A549 (cell line): Measurements from ENCODE around the gene FYB1. TPM values are rescaled to one million over a fixed set of nuclear protein-coding genes. Genes with fewer than 3 reads are reported as not detected.

Experiments
- ATAC-seq, 2 experiments: fragments of 200-7000 bp in 1 of 2; fragments of >200 bp in 1 of 2; cut with Nextera tagmentation in 1 of 2; cut with Tn5 transposase in 1 of 2; 3 replicates each; pipeline versions ENCODE4 v1.8.0 to v1.9.1; 2018 to 2020; ENCODE audit warnings: mild to moderate bottlenecking in 1 of 2, moderate library complexity in 1 of 2
- CTCF ChIA-PET: fragments of 300-600 bp; sonication (Branson Sonifier 250); formaldehyde crosslinking; extraction: SDS; loops from one replicate; lab custom pipeline; 2021; ENCODE audit warnings: antibody characterized with exemption, inconsistent platforms; lab: Yijun Ruan, JAX
- POLR2A ChIA-PET: fragments of 350-600 bp; formaldehyde crosslinking; extraction: SDS; loops from one replicate; lab custom pipeline; 2021; ENCODE audit warnings: antibody characterized with exemption, inconsistent platforms; lab: Yijun Ruan, JAX
- DNase-seq, 2 experiments: peaks; one replicate each; pipeline versions ENCODE4 v3.0.0 to v3.0.0-alpha.2; 2011 to 2016; ENCODE audit warnings: low read depth in 1 of 2, low spot score in 1 of 2
- FAIRE-seq: peaks from 2 replicates; lab custom pipeline; 2011; peaks lifted over from hg19 to GRCh38; lab: Jason Lieb, UNC
- H3K27ac ChIP-seq, 2 experiments: fragments of >200 bp; sonication (Bioruptor Twin); formaldehyde crosslinking; 3 replicates each; pipeline ENCODE4 v1.5.1; 2016 to 2017
- H3K4me1 ChIP-seq: fragments of >200 bp; sonication (Bioruptor Twin); formaldehyde crosslinking; 3 replicates; pipeline ENCODE4 v1.6.1; 2016
- H3K4me2 ChIP-seq: fragments of >200 bp; sonication (Bioruptor Twin); formaldehyde crosslinking; 3 replicates; pipeline ENCODE4 v1.6.1; 2016
- H3K4me3 ChIP-seq: fragments of >200 bp; sonication (Bioruptor Twin); formaldehyde crosslinking; 3 replicates; pipeline ENCODE4 v1.5.1; 2016
- H3K9me3 ChIP-seq: fragments of >200 bp; sonication (Bioruptor Twin); formaldehyde crosslinking; 3 replicates; pipeline ENCODE4 v1.6.1; 2016
- BHLHE40 ChIP-seq: IDR thresholded peaks from 2 replicates; pipeline ENCODE4 v1.6.1; 2012; ENCODE audit warnings: low read depth, low read length, inconsistent platforms
- CBX2 ChIP-seq: fragments of 200-600 bp; sonication (generic); IDR thresholded peaks from 2 replicates; pipeline ENCODE4 v1.6.1; 2016; ENCODE audit warnings: low read depth, mild to moderate bottlenecking, borderline replicate concordance
- CBX8 ChIP-seq: fragments of 200-600 bp; sonication (generic); IDR thresholded peaks from 2 replicates; pipeline ENCODE4 v1.6.1; 2016
- CHD2 ChIP-seq: fragments of 150-350 bp; IDR thresholded peaks from 2 replicates; pipeline ENCODE4 v1.6.1; 2014; ENCODE audit warnings: low read length; ENCODE audit not compliant: partially characterized antibody
- EHF ChIP-seq: fragments of 250-450 bp; sonication (Bioruptor Pico); IDR thresholded peaks from 2 replicates; pipeline ENCODE4 v1.5.0; 2020; ENCODE audit warnings: mild to moderate bottlenecking
- EHMT2 ChIP-seq: fragments of 200-600 bp; sonication (generic); IDR thresholded peaks from 2 replicates; pipeline ENCODE4 v1.6.1; 2016; ENCODE audit warnings: antibody characterized with exemption, low read depth, mild to moderate bottlenecking, moderate library complexity
- EP300 ChIP-seq, 2 experiments: fragments of >200 bp; sonication (Bioruptor Twin); formaldehyde crosslinking; IDR thresholded peaks; 2 replicates in 1 of 2; 3 replicates in 1 of 2; pipeline ENCODE4 v1.6.1; 2016 to 2017
- FOSB ChIP-seq: fragments of 250-450 bp; sonication (Bioruptor Pico); IDR thresholded peaks from 2 replicates; pipeline ENCODE4 v1.5.0; 2020; ENCODE audit warnings: mild to moderate bottlenecking, moderate library complexity
- FOXS1 ChIP-seq: fragments of 250-450 bp; sonication (Bioruptor Pico); IDR thresholded peaks from 2 replicates; pipeline ENCODE4 v1.5.0; 2020; ENCODE audit warnings: mild to moderate bottlenecking, moderate library complexity
- HOXA7 ChIP-seq: fragments of 250-450 bp; sonication (Bioruptor Pico); IDR thresholded peaks from 2 replicates; pipeline ENCODE4 v1.5.0; 2020; ENCODE audit warnings: mild to moderate bottlenecking, moderate library complexity
- HOXB13 ChIP-seq: fragments of 250-450 bp; sonication (Bioruptor Pico); IDR thresholded peaks from 2 replicates; pipeline ENCODE4 v1.5.0; 2020; ENCODE audit warnings: low read depth, mild to moderate bottlenecking, moderate library complexity
- HOXB5 ChIP-seq: fragments of 250-450 bp; sonication (Bioruptor Pico); IDR thresholded peaks from 2 replicates; pipeline ENCODE4 v1.5.0; 2020; ENCODE audit warnings: mild to moderate bottlenecking, moderate library complexity
- JUN ChIP-seq, 2 experiments: fragments of >200 bp; sonication (Bioruptor Twin); formaldehyde crosslinking; IDR thresholded peaks; 2 replicates in 1 of 2; 3 replicates in 1 of 2; pipeline ENCODE4 v1.6.1; 2016 to 2017
- JUNB ChIP-seq: fragments of >200 bp; sonication (Bioruptor Twin); formaldehyde crosslinking; IDR thresholded peaks from 2 replicates; pipeline ENCODE4 v1.6.1; 2016
- KDM1A ChIP-seq: fragments of 200-600 bp; sonication (generic); IDR thresholded peaks from 2 replicates; pipeline ENCODE4 v1.6.1; 2016; ENCODE audit warnings: low read depth, mild to moderate bottlenecking
- MAFK ChIP-seq: fragments of 450-650 bp; IDR thresholded peaks from 2 replicates; pipeline ENCODE4 v1.6.1; 2014; ENCODE audit not compliant: partially characterized antibody
- MAZ ChIP-seq: fragments of 150-350 bp; IDR thresholded peaks from 2 replicates; pipeline ENCODE4 v1.6.1; 2014; ENCODE audit warnings: antibody characterized with exemption, low read depth, low read length, borderline replicate concordance
- NFE2L2 ChIP-seq: fragments of 150-350 bp; conservative IDR thresholded peaks from 2 replicates; pipeline ENCODE4 v1.6.1; 2014; ENCODE audit warnings: low read length
- NPAS2 ChIP-seq: fragments of 250-450 bp; sonication (Bioruptor Pico); IDR thresholded peaks from 2 replicates; pipeline ENCODE4 v1.8.0; 2022; ENCODE audit warnings: mild to moderate bottlenecking, moderate library complexity, borderline replicate concordance
- NR3C1 ChIP-seq: fragments of >200 bp; sonication (Bioruptor Twin); formaldehyde crosslinking; IDR thresholded peaks from 3 replicates; pipeline ENCODE4 v1.6.1; 2017
- POLR2AphosphoS2 ChIP-seq: conservative IDR thresholded peaks from 2 replicates; pipeline ENCODE4 v1.6.1; 2012; ENCODE audit warnings: low read length, improper control_type of control experiment, inconsistent platforms
- RAD21 ChIP-seq, 2 experiments: fragments of >200 bp in 1 of 2; sonication (Bioruptor Twin) in 1 of 2; formaldehyde crosslinking in 1 of 2; IDR thresholded peaks in 1 of 2; conservative IDR thresholded peaks in 1 of 2; 2 replicates in 1 of 2; 3 replicates in 1 of 2; pipeline ENCODE4 v1.6.1; 2012 to 2018; ENCODE audit warnings: inconsistent platforms in 1 of 2
- RCOR1 ChIP-seq: fragments of 150-350 bp; IDR thresholded peaks from 2 replicates; pipeline ENCODE4 v1.6.1; 2014; ENCODE audit warnings: antibody characterized with exemption, low read length, low read depth
- RFX5 ChIP-seq: fragments of 450-650 bp; IDR thresholded peaks from 2 replicates; pipeline ENCODE4 v1.7.1; 2014; ENCODE audit warnings: antibody characterized with exemption, mild to moderate bottlenecking, moderate library complexity
- RNF2 ChIP-seq: fragments of 200-600 bp; sonication (generic); IDR thresholded peaks from 2 replicates; pipeline ENCODE4 v1.6.1; 2016; ENCODE audit warnings: low read depth, mild to moderate bottlenecking, antibody characterized with exemption, moderate library complexity, borderline replicate concordance
- SMC3 ChIP-seq: fragments of >200 bp; sonication (Bioruptor Twin); formaldehyde crosslinking; IDR thresholded peaks from 3 replicates; pipeline ENCODE4 v1.6.1; 2018; ENCODE audit warnings: inconsistent platforms
- SREBF2 ChIP-seq: fragments of 450-650 bp; IDR thresholded peaks from 2 replicates; pipeline ENCODE4 v1.6.1; 2014; ENCODE audit warnings: mild to moderate bottlenecking, moderate library complexity
- ZC3H11A ChIP-seq: fragments of 450-650 bp; IDR thresholded peaks from 2 replicates; pipeline ENCODE4 v1.6.1; 2014; ENCODE audit warnings: antibody characterized with exemption, mild to moderate bottlenecking
- ZNF302 ChIP-seq: fragments of 250-450 bp; sonication (Bioruptor Pico); IDR thresholded peaks from 2 replicates; pipeline ENCODE4 v1.9.0; 2021; ENCODE audit warnings: inconsistent platforms, mild to moderate bottlenecking, moderate library complexity
- ZSCAN20 ChIP-seq: fragments of 250-450 bp; sonication (Bioruptor Pico); IDR thresholded peaks from 2 replicates; pipeline ENCODE4 v1.8.0; 2022; ENCODE audit warnings: mild to moderate bottlenecking, moderate library complexity
- WGBS: methylation state at CpG from one replicate; pipeline ENCODE4 v1.1.6; 2017; ENCODE audit errors: missing lambda C conversion rate; 5-methylcytosine and 5-hydroxymethylcytosine counted together
- polyA plus RNA-seq, 4 experiments: library from polyadenylated mRNA; depleted of rRNA in 3 of 4; stranded (reverse); fragments of >200 nt; fragmentation: RNase III in 1 of 4; extraction: RNeasy Plus Mini Kit Qiagen cat#74134 plus additional on column Dnase treatment in 1 of 4; gene quantifications; 2 replicates in 3 of 4; 3 replicates in 1 of 4; pipeline ENCODE4 v1.2.3, GENCODE V29; 2011 to 2017
- TF ChIP-seq, protein P1 (sequence below): fragments of 450-650 bp; IDR thresholded peaks from 2 replicates; pipeline ENCODE4 v1.6.1; 2014; ENCODE audit warnings: antibody characterized with exemption
- TF ChIP-seq, protein P2 (sequence below): IDR thresholded peaks from 2 replicates; pipeline ENCODE4 v1.6.1; 2012
- TF ChIP-seq, protein P3 (sequence below): fragments of 200-600 bp; sonication (generic); IDR thresholded peaks from 2 replicates; pipeline ENCODE4 v1.6.1; 2016; ENCODE audit warnings: antibody characterized with exemption, mild to moderate bottlenecking, moderate library complexity
- TF ChIP-seq, protein P4 (sequence below): fragments of 150-350 bp; IDR thresholded peaks from 2 replicates; pipeline ENCODE4 v1.6.1; 2014; ENCODE audit warnings: low read depth, mild to moderate bottlenecking, low read length

Gene FYB1
- polyA plus RNA-seq, 2 of the 4 experiments (the other 2 are of a cell fraction), result 7.4 to 34.6 TPM

DNA sequence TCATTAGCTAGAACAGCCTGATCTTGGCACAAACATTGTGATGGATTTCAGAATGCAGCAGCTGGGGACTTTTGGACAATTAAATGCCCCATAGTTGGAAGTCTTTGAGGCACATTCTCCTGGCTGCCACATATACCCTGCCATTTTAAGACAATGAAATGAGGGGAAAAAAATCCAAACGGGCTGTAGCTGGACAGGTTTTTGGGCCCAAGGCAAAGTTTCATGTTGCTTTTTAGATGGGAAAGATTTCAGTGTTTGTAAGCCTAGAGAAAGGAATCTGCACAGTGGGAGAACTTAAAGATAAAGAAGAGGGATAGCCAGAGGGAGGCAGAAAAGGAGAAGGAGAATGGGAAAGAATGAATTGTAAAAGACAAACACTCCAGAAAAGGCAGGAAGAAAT, 115.1 kb downstream of the FYB1 start:
- peak overlapping the region; percentile 90 to 95 for H3K27ac ChIP-seq
- no peak overlapping the region for H3K4me3 ChIP-seq
- no peak overlapping the region for H3K4me2 ChIP-seq
- ATAC-seq (no peak), FAIRE-seq (no peak), DNase-seq (no peak)
- WGBS, result 71% methylated on average over 1 of the region's 1 CpG
- ChIA-PET CTCF (interaction anchor here (0.7 to 10.4 kb wide), 8 partner anchors 10 to 469 kb away, joined by 3 to 110 read pairs (median 4); no protein-coding TSS in a partner anchor), POLR2A (interaction anchor here (0.5 kb wide), 1 partner anchor 50 kb away, joined by 3 read pairs; no protein-coding TSS in a partner anchor)
- H3K9me3 ChIP-seq, result no peaks in the 10 kb centered on the region
- H3K4me1 ChIP-seq, result peaks cover 80% of the 10 kb centered on the region
- TF ChIP-seq NR3C1 (no peak), HOXB5 (0 out of 2 replicates have a peak, but pooled peaks have one; percentile 48), EHMT2 (0 out of 2 replicates have a peak, but pooled peaks have one; percentile 43)

DNA sequence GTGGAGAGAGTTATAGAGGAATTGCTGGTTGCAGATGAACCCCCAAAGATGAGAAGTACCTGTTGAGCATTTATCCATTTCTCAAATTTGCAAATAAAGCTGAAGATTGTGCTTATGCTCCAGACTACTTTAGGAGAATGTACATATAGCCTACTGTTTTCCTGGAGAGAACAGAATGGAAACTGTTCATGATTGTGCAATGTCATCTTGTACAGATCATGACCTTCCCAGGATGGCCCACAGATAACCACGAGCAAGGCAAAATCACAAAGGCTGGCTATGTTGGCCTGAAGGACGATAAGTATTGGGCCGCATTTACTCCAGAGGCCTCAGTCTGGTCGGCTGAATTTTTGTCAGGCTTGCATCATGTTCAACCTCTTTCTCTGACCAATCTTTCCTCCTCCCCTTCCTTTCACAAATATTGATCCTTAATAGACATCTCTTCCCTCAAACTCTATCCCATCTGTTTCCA, 116.6 kb downstream of the FYB1 start:
- CTCF ChIA-PET, result interaction anchor here (0.8 to 10.4 kb wide), 6 partner anchors 18 to 115 kb away, joined by 3 to 110 read pairs (median 6); no protein-coding TSS in a partner anchor
- peak in 1 of 2 experiments; percentile 87 for DNase-seq
- TF ChIP-seq BHLHE40, result no peak
- TF ChIP-seq EHF (CRISPR knock-in tag), result peak; percentile 93
- TF ChIP-seq MAFK, result peak; percentile 72
- TF ChIP-seq, protein P1, sequence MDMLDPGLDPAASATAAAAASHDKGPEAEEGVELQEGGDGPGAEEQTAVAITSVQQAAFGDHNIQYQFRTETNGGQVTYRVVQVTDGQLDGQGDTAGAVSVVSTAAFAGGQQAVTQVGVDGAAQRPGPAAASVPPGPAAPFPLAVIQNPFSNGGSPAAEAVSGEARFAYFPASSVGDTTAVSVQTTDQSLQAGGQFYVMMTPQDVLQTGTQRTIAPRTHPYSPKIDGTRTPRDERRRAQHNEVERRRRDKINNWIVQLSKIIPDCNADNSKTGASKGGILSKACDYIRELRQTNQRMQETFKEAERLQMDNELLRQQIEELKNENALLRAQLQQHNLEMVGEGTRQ, result no peak
- TF ChIP-seq SREBF2, result no peak
- TF ChIP-seq RFX5, result no peak
- TF ChIP-seq CBX8, result no peak
- TF ChIP-seq HOXB13 (CRISPR knock-in tag), result peak; percentile 71; the same call in 1 of the 2 replicates
- TF ChIP-seq NPAS2 (CRISPR knock-in tag), result no peak
- peak; percentile 5; the same call in 1 of the 2 replicates for TF ChIP-seq ZNF302
- no peak for TF ChIP-seq RCOR1
- TF ChIP-seq FOSB (CRISPR knock-in tag), result peak; percentile 67
- TF ChIP-seq, protein P2, sequence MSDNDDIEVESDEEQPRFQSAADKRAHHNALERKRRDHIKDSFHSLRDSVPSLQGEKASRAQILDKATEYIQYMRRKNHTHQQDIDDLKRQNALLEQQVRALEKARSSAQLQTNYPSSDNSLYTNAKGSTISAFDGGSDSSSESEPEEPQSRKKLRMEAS, result peak; percentile 49; the same call in 1 of the 2 replicates
- no peak; the same call in 2 of the 3 replicates for TF ChIP-seq SMC3
- peak; percentile 75 for TF ChIP-seq JUNB
- TF ChIP-seq MAZ, result no peak
- no peak for TF ChIP-seq NFE2L2
- TF ChIP-seq FOXS1 (CRISPR knock-in tag), result 0 out of 2 replicates have a peak, but pooled peaks have one; percentile 39
- TF ChIP-seq CHD2, result no peak
- TF ChIP-seq, protein P3, sequence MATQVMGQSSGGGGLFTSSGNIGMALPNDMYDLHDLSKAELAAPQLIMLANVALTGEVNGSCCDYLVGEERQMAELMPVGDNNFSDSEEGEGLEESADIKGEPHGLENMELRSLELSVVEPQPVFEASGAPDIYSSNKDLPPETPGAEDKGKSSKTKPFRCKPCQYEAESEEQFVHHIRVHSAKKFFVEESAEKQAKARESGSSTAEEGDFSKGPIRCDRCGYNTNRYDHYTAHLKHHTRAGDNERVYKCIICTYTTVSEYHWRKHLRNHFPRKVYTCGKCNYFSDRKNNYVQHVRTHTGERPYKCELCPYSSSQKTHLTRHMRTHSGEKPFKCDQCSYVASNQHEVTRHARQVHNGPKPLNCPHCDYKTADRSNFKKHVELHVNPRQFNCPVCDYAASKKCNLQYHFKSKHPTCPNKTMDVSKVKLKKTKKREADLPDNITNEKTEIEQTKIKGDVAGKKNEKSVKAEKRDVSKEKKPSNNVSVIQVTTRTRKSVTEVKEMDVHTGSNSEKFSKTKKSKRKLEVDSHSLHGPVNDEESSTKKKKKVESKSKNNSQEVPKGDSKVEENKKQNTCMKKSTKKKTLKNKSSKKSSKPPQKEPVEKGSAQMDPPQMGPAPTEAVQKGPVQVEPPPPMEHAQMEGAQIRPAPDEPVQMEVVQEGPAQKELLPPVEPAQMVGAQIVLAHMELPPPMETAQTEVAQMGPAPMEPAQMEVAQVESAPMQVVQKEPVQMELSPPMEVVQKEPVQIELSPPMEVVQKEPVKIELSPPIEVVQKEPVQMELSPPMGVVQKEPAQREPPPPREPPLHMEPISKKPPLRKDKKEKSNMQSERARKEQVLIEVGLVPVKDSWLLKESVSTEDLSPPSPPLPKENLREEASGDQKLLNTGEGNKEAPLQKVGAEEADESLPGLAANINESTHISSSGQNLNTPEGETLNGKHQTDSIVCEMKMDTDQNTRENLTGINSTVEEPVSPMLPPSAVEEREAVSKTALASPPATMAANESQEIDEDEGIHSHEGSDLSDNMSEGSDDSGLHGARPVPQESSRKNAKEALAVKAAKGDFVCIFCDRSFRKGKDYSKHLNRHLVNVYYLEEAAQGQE, result no peak; the same call in 1 of the 2 replicates
- no peak for TF ChIP-seq POLR2AphosphoS2
- no peak; a peak in 1 of 5 replicates for TF ChIP-seq RAD21 (conservative IDR thresholded peaks at IDR 0.05 in 1 of 2, IDR thresholded peaks at IDR 0.05 in 1 of 2)
- TF ChIP-seq ZC3H11A, result no peak
- peak; percentile 9 to 50; a peak in 1 of 5 replicates for TF ChIP-seq JUN (IDR thresholded peaks at IDR 0.05)
- no peak for TF ChIP-seq RNF2
- no peak for TF ChIP-seq CBX2
- TF ChIP-seq KDM1A, result no peak
- TF ChIP-seq ZSCAN20 (CRISPR knock-in tag), result peak; percentile 83; the same call in 1 of the 2 replicates
- TF ChIP-seq, protein P4, sequence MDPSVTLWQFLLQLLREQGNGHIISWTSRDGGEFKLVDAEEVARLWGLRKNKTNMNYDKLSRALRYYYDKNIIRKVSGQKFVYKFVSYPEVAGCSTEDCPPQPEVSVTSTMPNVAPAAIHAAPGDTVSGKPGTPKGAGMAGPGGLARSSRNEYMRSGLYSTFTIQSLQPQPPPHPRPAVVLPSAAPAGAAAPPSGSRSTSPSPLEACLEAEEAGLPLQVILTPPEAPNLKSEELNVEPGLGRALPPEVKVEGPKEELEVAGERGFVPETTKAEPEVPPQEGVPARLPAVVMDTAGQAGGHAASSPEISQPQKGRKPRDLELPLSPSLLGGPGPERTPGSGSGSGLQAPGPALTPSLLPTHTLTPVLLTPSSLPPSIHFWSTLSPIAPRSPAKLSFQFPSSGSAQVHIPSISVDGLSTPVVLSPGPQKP, result no peak
- TF ChIP-seq HOXA7 (CRISPR knock-in tag), result no peak
- TF ChIP-seq EP300 (IDR thresholded peaks at IDR 0.05), result no peak; a peak in 1 of 5 replicates

More for the DNA sequence above, 116.6 kb downstream of the FYB1 start:
- ATAC-seq (peak; percentile 48 to 49), FAIRE-seq (no peak)
- POLR2A ChIA-PET, result interaction anchor here (0.6 to 1.9 kb wide), 4 partner anchors 26 to 230 kb away, joined by 3 to 11 read pairs (median 5); no protein-coding TSS in a partner anchor
- H3K27ac ChIP-seq, result peak overlapping the region; percentile 90 to 95
- no peaks in the 10 kb centered on the region for H3K9me3 ChIP-seq
- H3K4me2 ChIP-seq, result peak overlapping the region; percentile 78
- H3K4me3 ChIP-seq, result no peak overlapping the region
- WGBS, result 7% methylated on average over 4 of the region's 4 CpGs
- H3K4me1 ChIP-seq, result peaks cover 75% of the 10 kb centered on the region
